ENCODE measurements around the gene SORT1. TPM values are rescaled to one million over a fixed set of nuclear protein-coding genes. Genes with fewer than 3 reads are reported as not detected.

The SORT1 gene
- total and polyA plus RNA-seq, 4 donors, result 39.0 to 135 (median 57.4) TPM

DNA sequence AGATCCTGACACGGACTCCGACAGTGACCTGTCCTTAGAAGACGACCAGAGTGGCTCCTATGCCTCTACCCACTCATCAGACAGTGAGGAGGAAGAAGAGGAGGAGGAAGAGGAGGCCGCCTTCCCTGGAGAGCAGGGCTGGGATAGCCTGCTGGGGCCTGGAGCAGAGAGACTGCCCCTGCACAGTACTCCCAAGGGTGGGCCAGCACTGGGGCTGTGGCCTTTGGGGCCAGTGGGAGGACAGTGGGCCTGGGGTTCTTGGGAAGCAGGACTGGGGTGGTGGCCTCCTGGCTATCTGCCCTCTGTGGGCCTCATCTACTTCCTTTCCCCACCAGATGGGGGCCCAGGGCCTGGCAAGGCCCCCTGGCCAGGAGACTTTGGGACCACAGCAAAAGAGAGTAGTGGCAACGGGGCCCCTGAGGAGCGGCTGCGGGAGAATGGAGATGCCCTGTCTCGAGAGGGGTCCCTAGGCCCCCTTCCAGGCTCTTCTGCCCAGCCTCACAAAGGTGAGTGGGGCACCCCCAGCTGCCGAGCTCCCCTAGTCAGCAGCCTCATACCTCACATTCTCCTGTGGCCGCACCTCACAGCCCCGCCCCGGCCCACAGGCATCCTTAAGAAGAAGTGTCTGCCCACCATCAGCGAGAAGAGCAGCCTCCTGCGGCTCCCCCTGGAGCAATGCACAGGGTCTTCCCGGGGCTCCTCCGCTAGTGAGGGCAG, 124.7 kb downstream of the SORT1 start:
- Histone ChIP-seq H3K4me1 (ENCODE audit: control insufficient read depth in 5 of 5, insufficient read depth in 5 of 5, low read length in 5 of 5) (peaks cover 0 to 49% (median 5%) of the 10 kb centered on the region in 5 donors), H3K9me3 (ENCODE audit: control insufficient read depth in 4 of 4, insufficient read depth in 3 of 4, low read length in 3 of 4) (no peaks in the 10 kb centered on the region), H3K27me3 (ENCODE audit: control insufficient read depth in 3 of 3, insufficient read depth in 3 of 3, low read length in 2 of 3) (no peaks in the 10 kb centered on the region), H3K9ac (ENCODE audit: insufficient read depth in 1 of 2, low read length in 2 of 2) (no peak overlapping the region), H3K36me3 (ENCODE audit: control insufficient read depth in 4 of 4, insufficient read depth in 4 of 4, low read length in 4 of 4) (peaks cover 0 to 4% (median under 1%) of the 10 kb centered on the region in 4 donors), H3K27ac (ENCODE audit: low read depth in 1 of 2, low read length in 1 of 2) (peak overlapping the region in 1 of 2 donors; percentile 78), H3K4me3 (peak overlapping the region; percentile 2)
- ATAC-seq (ENCODE audit: insufficient read depth, low FRiP score) (no peak), DNase-seq (no peak)
- 79 to 93% methylated on average over 16 of the region's 16 CpGs for WGBS, 2 donors
- TF ChIP-seq, protein P1, sequence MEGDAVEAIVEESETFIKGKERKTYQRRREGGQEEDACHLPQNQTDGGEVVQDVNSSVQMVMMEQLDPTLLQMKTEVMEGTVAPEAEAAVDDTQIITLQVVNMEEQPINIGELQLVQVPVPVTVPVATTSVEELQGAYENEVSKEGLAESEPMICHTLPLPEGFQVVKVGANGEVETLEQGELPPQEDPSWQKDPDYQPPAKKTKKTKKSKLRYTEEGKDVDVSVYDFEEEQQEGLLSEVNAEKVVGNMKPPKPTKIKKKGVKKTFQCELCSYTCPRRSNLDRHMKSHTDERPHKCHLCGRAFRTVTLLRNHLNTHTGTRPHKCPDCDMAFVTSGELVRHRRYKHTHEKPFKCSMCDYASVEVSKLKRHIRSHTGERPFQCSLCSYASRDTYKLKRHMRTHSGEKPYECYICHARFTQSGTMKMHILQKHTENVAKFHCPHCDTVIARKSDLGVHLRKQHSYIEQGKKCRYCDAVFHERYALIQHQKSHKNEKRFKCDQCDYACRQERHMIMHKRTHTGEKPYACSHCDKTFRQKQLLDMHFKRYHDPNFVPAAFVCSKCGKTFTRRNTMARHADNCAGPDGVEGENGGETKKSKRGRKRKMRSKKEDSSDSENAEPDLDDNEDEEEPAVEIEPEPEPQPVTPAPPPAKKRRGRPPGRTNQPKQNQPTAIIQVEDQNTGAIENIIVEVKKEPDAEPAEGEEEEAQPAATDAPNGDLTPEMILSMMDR (IDR thresholded peaks at IDR 0.05; ENCODE audit: control extremely low read depth, extremely low read depth), result no peak

DNA sequence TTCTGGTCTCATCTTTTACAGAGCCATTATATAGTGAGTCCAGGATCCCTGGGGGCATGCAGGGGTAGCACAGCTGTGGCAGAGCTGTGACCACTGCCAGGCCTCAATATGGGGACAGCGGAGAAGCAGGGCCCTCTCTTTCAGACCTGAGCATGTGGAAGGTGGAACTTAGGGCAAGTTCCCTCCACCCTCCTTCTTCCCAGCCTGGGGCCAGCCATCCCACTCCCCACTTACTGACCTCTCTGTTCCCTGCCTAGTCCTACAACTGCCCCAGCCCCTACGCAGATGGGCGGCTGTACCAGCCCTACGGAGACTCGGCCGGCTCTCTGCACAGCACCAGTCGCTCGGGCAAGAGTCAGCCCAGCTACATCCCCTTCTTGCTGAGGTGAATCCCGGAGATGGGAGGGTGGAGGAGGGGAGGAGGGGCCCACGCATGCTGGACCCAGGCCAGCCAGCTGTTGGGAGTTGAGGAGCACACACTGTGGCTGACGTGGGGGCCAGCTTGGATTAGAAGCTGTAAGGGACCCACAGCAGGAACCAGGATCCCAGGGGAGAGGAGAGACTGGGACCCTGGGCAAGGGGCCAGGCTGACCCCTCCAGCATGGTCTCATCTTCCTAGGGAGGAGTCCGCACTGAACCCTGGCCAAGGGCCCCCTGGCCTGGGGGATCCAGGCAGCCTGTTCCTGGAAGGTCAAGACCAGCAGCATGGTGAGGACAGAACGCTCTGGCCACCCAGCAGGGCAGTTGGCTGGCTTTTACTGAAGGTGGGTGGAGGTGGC, 125.5 kb downstream of the SORT1 start:
- WGBS, 2 donors, result 90 to 91% methylated on average over 13 of the region's 13 CpGs
- Histone ChIP-seq H3K27ac (ENCODE audit: low read depth in 1 of 2, low read length in 1 of 2) (peak overlapping the region in 1 of 2 donors; percentile 34), H3K9me3 (ENCODE audit: control insufficient read depth in 4 of 4, insufficient read depth in 3 of 4, low read length in 3 of 4) (no peaks in the 10 kb centered on the region), H3K36me3 (ENCODE audit: control insufficient read depth in 4 of 4, insufficient read depth in 4 of 4, low read length in 4 of 4) (peaks cover 0 to 4% (median 0%) of the 10 kb centered on the region in 4 donors), H3K27me3 (ENCODE audit: control insufficient read depth in 3 of 3, insufficient read depth in 3 of 3, low read length in 2 of 3) (no peaks in the 10 kb centered on the region), H3K4me1 (ENCODE audit: control insufficient read depth in 5 of 5, insufficient read depth in 5 of 5, low read length in 5 of 5) (peaks cover 0 to 43% (median 2%) of the 10 kb centered on the region in 5 donors), H3K9ac (ENCODE audit: insufficient read depth in 1 of 2, low read length in 2 of 2) (no peak overlapping the region), H3K4me3 (no peak overlapping the region)
- TF ChIP-seq, protein P1 (IDR thresholded peaks at IDR 0.05; ENCODE audit: control extremely low read depth, extremely low read depth), result no peak
- ATAC-seq (ENCODE audit: insufficient read depth, low FRiP score), result no peak
- DNase-seq, result peak in 1 of 3 donors; percentile 20

- DNase-seq (no peak), ATAC-seq (ENCODE audit: insufficient read depth, low FRiP score) (no peak)
- no peak overlapping the region for H3K27ac ChIP-seq (ENCODE audit: low read depth in 1 of 2, low read length in 1 of 2)
- H3K4me3 ChIP-seq, result no peak overlapping the region
- no peaks in the 10 kb centered on the region for H3K27me3 ChIP-seq (ENCODE audit: control insufficient read depth in 3 of 3, insufficient read depth in 3 of 3, low read length in 2 of 3)
- no peaks in the 10 kb centered on the region for H3K9me3 ChIP-seq (ENCODE audit: control insufficient read depth in 4 of 4, insufficient read depth in 3 of 4, low read length in 3 of 4)
- H3K36me3 ChIP-seq (ENCODE audit: control insufficient read depth in 4 of 4, insufficient read depth in 4 of 4, low read length in 4 of 4), result peaks cover 0 to 4% (median 0%) of the 10 kb centered on the region in 4 donors
- TF ChIP-seq, protein P1 (IDR thresholded peaks at IDR 0.05; ENCODE audit: control extremely low read depth, extremely low read depth), result no peak
- 90 to 98% methylated on average over 6 of the region's 6 CpGs for WGBS, 2 donors
- H3K9ac ChIP-seq (ENCODE audit: insufficient read depth in 1 of 2, low read length in 2 of 2), result no peak overlapping the region
- H3K4me1 ChIP-seq (ENCODE audit: control insufficient read depth in 5 of 5, insufficient read depth in 5 of 5, low read length in 5 of 5), result peaks cover 0 to 40% (median 2%) of the 10 kb centered on the region in 5 donors
Observed at GRCh38 chr1:109271458-109271857, 126.3 kb downstream of the SORT1 start.
